ENCODE data around the gene MORN1. TPM values are rescaled to one million over a fixed set of nuclear protein-coding genes. Genes with fewer than 3 reads are reported as not detected.

The MORN1 gene
- total and polyA plus RNA-seq, 2 of the 8 experiments (the other 6 are each of a cell fraction or from before 2014, with no cell fraction given) = 5.0 to 9.1 TPM

DNA sequence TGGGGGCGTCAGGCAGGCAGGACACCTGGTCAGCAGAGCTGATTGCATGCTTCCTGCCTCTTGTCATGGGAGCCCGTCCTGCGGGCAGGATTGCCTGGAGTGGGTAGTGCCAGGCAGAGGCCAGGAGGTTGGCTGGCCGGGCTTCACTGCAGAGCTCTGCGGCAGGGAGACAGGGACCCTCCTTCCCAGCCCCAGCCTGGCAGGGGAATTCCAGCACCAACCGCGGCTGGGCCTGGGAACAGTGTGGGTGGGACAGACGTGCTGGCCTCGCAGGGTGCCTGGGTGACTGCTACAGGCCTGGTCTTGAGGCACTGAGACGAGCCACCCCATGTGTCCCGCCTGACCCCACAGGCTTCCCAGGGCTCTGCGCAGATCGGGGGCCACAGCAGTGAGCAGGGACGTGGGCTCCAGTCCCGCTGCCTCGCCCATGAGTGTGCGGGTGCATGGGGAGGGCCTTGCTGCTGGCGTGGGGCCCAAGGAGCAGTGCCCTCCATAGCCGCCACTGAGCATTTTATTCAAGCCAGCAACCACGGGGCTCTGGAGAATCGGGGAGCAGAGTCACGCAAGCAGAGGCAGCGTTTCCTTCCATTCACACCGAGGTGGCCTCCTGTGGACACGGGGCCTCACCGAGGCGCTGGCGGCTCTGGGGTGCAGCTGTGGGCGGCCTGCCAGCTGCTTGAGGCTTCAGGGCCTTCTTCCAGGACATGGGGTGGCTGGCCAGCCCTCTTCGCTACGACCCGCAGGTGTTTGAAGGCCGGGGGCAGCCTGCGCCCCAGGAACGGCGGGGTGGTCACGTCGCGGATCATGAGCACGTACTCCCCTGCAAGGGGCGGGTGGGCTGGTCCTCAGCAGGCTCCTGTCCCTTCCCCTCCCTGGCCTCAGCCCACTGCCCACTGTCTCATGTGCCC, 70.3 kb downstream of the MORN1 start:
- H3K9me3 ChIP-seq (ENCODE audit: insufficient read depth in 2 of 2, low read depth in 1 of 2, low read length in 1 of 2) = no peaks in the 10 kb centered on the region
- no peak overlapping the region for H3K23ac ChIP-seq (ENCODE audit: insufficient read length)
- H4K8ac ChIP-seq (ENCODE audit: extremely low read depth, insufficient read depth, low read length) = peak overlapping the region; percentile 46
- no peak overlapping the region for H2AK5ac ChIP-seq (ENCODE audit: low read depth, low read length)
- no peaks in the 10 kb centered on the region; the same call in 1 of the 2 replicates for H3K23me2 ChIP-seq (ENCODE audit: low read depth, low read length)
- WGBS, 2 experiments (ENCODE audit: extremely low coverage in 1 of 2, insufficient coverage in 1 of 2, insufficient read length in 1 of 2, insufficient replicate concordance in 2 of 2, low coverage in 1 of 2, low lambda C conversion rate in 2 of 2, missing lambda C conversion rate in 1 of 2) = 88% methylated on average over 40 of the region's 41 CpGs; no CpG with 5 or more reads in 1 of the 2 experiments
- no peak overlapping the region for H2BK15ac ChIP-seq (ENCODE audit: low read length)
- H3K9ac ChIP-seq (replicated peaks in 1 of 4; ENCODE audit: extremely low read depth in 1 of 4, low read depth in 3 of 4, low read length in 3 of 4) = no peak overlapping the region
- H2AFZ ChIP-seq (ENCODE audit: low read length) = no peak overlapping the region
- no peak overlapping the region; the same call in 1 of the 2 replicates for H3K18ac ChIP-seq (ENCODE audit: extremely low read depth, low read length)
- H2BK12ac ChIP-seq (ENCODE audit: low read depth, low read length) = 0 out of 2 replicates have a peak overlapping the region, but pooled peaks have one; percentile 50
- no peak overlapping the region for H4K5ac ChIP-seq (ENCODE audit: insufficient read length, low read depth, low read length)
- POLR2A ChIA-PET (ENCODE audit: partially characterized antibody) = interaction anchor here (1.0 to 2.2 kb wide), 2 partner anchors 8 to 9 kb away, joined by 3 to 6 read pairs; no protein-coding TSS in a partner anchor
- DNase-seq (ENCODE audit: low read depth in 1 of 2, low spot score in 2 of 2) = no peak
- H3K14ac ChIP-seq (ENCODE audit: insufficient read length) = no peak overlapping the region
- FAIRE-seq = no peak
- H3K27ac ChIP-seq (ENCODE audit: low read depth, low read length) = no peak overlapping the region
- H3K4me2 ChIP-seq (ENCODE audit: insufficient read depth in 1 of 2, low read depth in 2 of 2, low read length in 2 of 2) = no peak overlapping the region; a peak in 1 of 4 replicates
- no peak overlapping the region for H2BK120ac ChIP-seq (replicated peaks; ENCODE audit: low read depth, low read length)
- H3K56ac ChIP-seq (replicated peaks; ENCODE audit: insufficient read length, low read depth, low read length) = no peak overlapping the region
- no peaks in the 10 kb centered on the region for H3K36me3 ChIP-seq (ENCODE audit: control insufficient read depth in 2 of 4, insufficient read depth in 4 of 4, low read length in 3 of 4)
- no peak overlapping the region for H3K4me3 ChIP-seq (ENCODE audit: extremely low read depth in 1 of 4, insufficient read depth in 2 of 4, low read depth in 3 of 4, low read length in 4 of 4)
- peak overlapping the region; percentile 42 for H4K91ac ChIP-seq (replicated peaks; ENCODE audit: insufficient read length, low read length)
- H3K27me3 ChIP-seq (replicated peaks in 1 of 4; ENCODE audit: control insufficient read depth in 3 of 4, extremely low read depth in 1 of 4, insufficient read depth in 3 of 4, low read length in 3 of 4) = no peaks in the 10 kb centered on the region; a peak in 1 of 7 replicates
- H3K4me1 ChIP-seq (replicated peaks in 1 of 4; ENCODE audit: control insufficient read depth in 3 of 4, insufficient read depth in 4 of 4, low read length in 3 of 4) = peaks cover 3 to 18% (median 12%) of the 10 kb centered on the region in 4 experiments; a peak in 6 of 7 replicates
- H4K20me1 ChIP-seq (replicated peaks in 1 of 2; ENCODE audit: control insufficient read depth in 1 of 2, insufficient read depth in 2 of 2, low read length in 2 of 2) = no peaks in the 10 kb centered on the region
- H3K79me1 ChIP-seq (ENCODE audit: low read depth, low read length) = no peaks in the 10 kb centered on the region
- no peak overlapping the region for H3K4ac ChIP-seq (replicated peaks; ENCODE audit: insufficient read length, low read depth, low read length)
- no peak overlapping the region for H2BK20ac ChIP-seq (ENCODE audit: low read length)
- CTCF ChIA-PET (ENCODE audit: partially characterized antibody) = interaction anchor here (1.1 to 2.6 kb wide), 7 partner anchors 15 to 126 kb away, joined by 3 to 11 read pairs (median 5); partner anchors contain the start of gene FAAP20
- H2BK5ac ChIP-seq (ENCODE audit: low read depth, low read length) = peak overlapping the region; percentile 24; the same call in 1 of the 2 replicates
- no peaks in the 10 kb centered on the region for H3K79me2 ChIP-seq (ENCODE audit: control insufficient read depth in 1 of 2, insufficient read depth in 2 of 2, low read length in 2 of 2)
- TF ChIP-seq TCF12 (IDR thresholded peaks at IDR 0.05; ENCODE audit: low read depth, low read length) (no peak), KDM4A (IDR thresholded peaks at IDR 0.05; ENCODE audit: low read depth, low read length, severe bottlenecking) (no peak), TAF1 (IDR thresholded peaks at IDR 0.05; ENCODE audit: low read depth, low read length) (no peak), SUZ12 (IDR thresholded peaks at IDR 0.05; ENCODE audit: low read length) (no peak), POLR2AphosphoS5 (IDR thresholded peaks at IDR 0.05; ENCODE audit: low read depth, low read length) (no peak), POLR2A (IDR thresholded peaks at IDR 0.05; ENCODE audit: control extremely low read depth in 1 of 2, low read depth in 2 of 2, low read length in 2 of 2) (no peak), CHD1 (IDR thresholded peaks at IDR 0.05; ENCODE audit: low read depth, low read length) (no peak), JUN (IDR thresholded peaks at IDR 0.05; ENCODE audit: low read depth, low read length) (no peak), SRF (IDR thresholded peaks at IDR 0.05; ENCODE audit: low read depth, low read length) (no peak), HDAC2 (IDR thresholded peaks at IDR 0.05; ENCODE audit: borderline replicate concordance in 1 of 2, low read depth in 2 of 2, low read length in 2 of 2) (no peak)
- TF ChIP-seq, protein P1, sequence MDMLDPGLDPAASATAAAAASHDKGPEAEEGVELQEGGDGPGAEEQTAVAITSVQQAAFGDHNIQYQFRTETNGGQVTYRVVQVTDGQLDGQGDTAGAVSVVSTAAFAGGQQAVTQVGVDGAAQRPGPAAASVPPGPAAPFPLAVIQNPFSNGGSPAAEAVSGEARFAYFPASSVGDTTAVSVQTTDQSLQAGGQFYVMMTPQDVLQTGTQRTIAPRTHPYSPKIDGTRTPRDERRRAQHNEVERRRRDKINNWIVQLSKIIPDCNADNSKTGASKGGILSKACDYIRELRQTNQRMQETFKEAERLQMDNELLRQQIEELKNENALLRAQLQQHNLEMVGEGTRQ (IDR thresholded peaks at IDR 0.05; ENCODE audit: low read length) = no peak

Data from H1 (cell line).